Gastrocnemius medialis (tissue), 4 donors: ENCODE data around the gene ERAL1. TPM values are rescaled to one million over a fixed set of nuclear protein-coding genes. Genes with fewer than 3 reads are reported as not detected.

Experiments
- ATAC-seq, 2 donors: fragments of 150-250 bp; one replicate each; pipeline ENCODE4 v1.9.1; 2016
- DNase-seq, 2 donors: peaks; one replicate each; pipeline ENCODE4 v3.0.0-alpha.2; 2019
- H3K27ac ChIP-seq, 4 donors: fragments of 200-600 bp; sonication (generic); 1 replicate in 1 of 4; 2 replicates in 3 of 4; pipeline ENCODE4 v1.5.1; 2016 to 2018; ENCODE audit warnings: mild to moderate bottlenecking in 2 of 4, moderate library complexity in 1 of 4
- H3K27me3 ChIP-seq, 3 donors: fragments of 200-600 bp; sonication (generic) in 2 of 3; 1 replicate in 1 of 3; 2 replicates in 2 of 3; pipeline versions ENCODE4 v1.5.1 to v1.6.0; 2016 to 2019; ENCODE audit warnings: mild to moderate bottlenecking in 1 of 3, moderate library complexity in 1 of 3
- H3K36me3 ChIP-seq, 2 donors: fragments of 200-600 bp; sonication (generic) in 1 of 2; one replicate each; pipeline ENCODE4 v1.5.1; 2017 to 2018
- H3K4me1 ChIP-seq, 2 donors: fragments of 200-600 bp; sonication (generic) in 1 of 2; one replicate each; pipeline ENCODE4 v1.5.1; 2016 to 2017; ENCODE audit warnings: mild to moderate bottlenecking in 2 of 2
- H3K4me3 ChIP-seq, 4 donors: fragments of 200-600 bp; sonication (generic) in 3 of 4; 1 replicate in 1 of 4; 2 replicates in 3 of 4; pipeline ENCODE4 v1.5.1; 2016 to 2019; ENCODE audit warnings: mild to moderate bottlenecking in 2 of 4
- H3K9me3 ChIP-seq, 3 donors: fragments of 200-600 bp; sonication (generic) in 2 of 3; 1 replicate in 1 of 3; 2 replicates in 2 of 3; pipeline ENCODE4 v1.5.1; 2016 to 2019
- CTCF ChIP-seq, 5 experiments: fragments of 450-650 bp in 3 of 5; fragments of 200-600 bp in 2 of 5; sonication (generic) in 2 of 5; IDR thresholded peaks in 4 of 5; conservative IDR thresholded peaks in 1 of 5; 1 replicate in 4 of 5; 2 replicates in 1 of 5; pipeline ENCODE4 v1.5.1; 2016 to 2019; ENCODE audit warnings: antibody characterized with exemption in 5 of 5, mild to moderate bottlenecking in 3 of 5, moderate library complexity in 3 of 5
- POLR2A ChIP-seq, 2 donors: fragments of 450-650 bp; IDR thresholded peaks; one replicate each; pipeline ENCODE4 v1.6.1; 2017; ENCODE audit warnings: antibody characterized with exemption in 2 of 2, mild to moderate bottlenecking in 2 of 2, moderate library complexity in 2 of 2
- in situ Hi-C, 4 donors: fragments of 200-750 bp; cut with MboI; loops; one replicate each; pipeline versions ENCODE4 v1.15.0 to v1.8.0; 2017; ENCODE audit warnings: low sequenced_read_pairs in 4 of 4
- intact Hi-C: fragments of 100-400 bp; cut with DNase I; formaldehyde crosslinking; loops from one replicate; pipeline ENCODE4 v1.15.1; 2023; ENCODE audit warnings: low total_unique reads
- total RNA-seq, 4 donors: library from RNA; depleted of rRNA; stranded (reverse); fragments of >200 nt; gene quantifications; one replicate each; pipeline versions ENCODE4 v1.1.0 to v1.2.3, GENCODE V29; 2016

The ERAL1 gene
- total RNA-seq, 4 donors from 2014 or later = 35.1 to 69.2 (median 64.1) TPM

GRCh38 chr17:28858801-28859355 is 4.1 kb downstream of the ERAL1 start:
- Histone ChIP-seq H3K4me3 (no peak overlapping the region), H3K36me3 (peaks cover 0 to 50% of the 10 kb centered on the region in 2 donors), H3K27ac (no peak overlapping the region), H3K9me3 (no peaks in the 10 kb centered on the region), H3K4me1 (peaks cover 7 to 11% of the 10 kb centered on the region in 2 donors), H3K27me3 (no peaks in the 10 kb centered on the region)
- DNase-seq = no peak
- in situ Hi-C loops = loop anchor here (5.0 to 25.0 kb wide), 3 partner anchors 94 to 97 kb away; no protein-coding TSS in a partner anchor
- intact Hi-C loops = loop anchor here (5.0 kb wide), 1 partner anchor 38 kb away; the partner anchor contains the start of gene FLOT2
- no peak for ATAC-seq
- TF ChIP-seq POLR2A (IDR thresholded peaks at IDR 0.05) (no peak), CTCF (IDR thresholded peaks at IDR 0.05 in 4 of 5, conservative IDR thresholded peaks at IDR 0.05 in 1 of 5) (no peak)

GRCh38 chr17:28860363-28860808 is 5.6 kb downstream of the ERAL1 start:
- in situ Hi-C loops = loop anchor here in 1 of 4 donors (25.0 kb wide), 1 partner anchor 98 kb away; no protein-coding TSS in a partner anchor
- Histone ChIP-seq H3K4me1 (peaks cover 5% of the 10 kb centered on the region in 2 donors), H3K27ac (no peak overlapping the region), H3K4me3 (no peak overlapping the region), H3K36me3 (peaks cover 0 to 50% of the 10 kb centered on the region in 2 donors), H3K27me3 (no peaks in the 10 kb centered on the region), H3K9me3 (no peaks in the 10 kb centered on the region)
- DNase-seq (no peak), ATAC-seq (no peak)
- TF ChIP-seq POLR2A (IDR thresholded peaks at IDR 0.05) (no peak), CTCF (IDR thresholded peaks at IDR 0.05 in 4 of 5, conservative IDR thresholded peaks at IDR 0.05 in 1 of 5) (no peak)
- intact Hi-C loops = no loop called here

- Histone ChIP-seq H3K36me3 (peaks cover 0 to 48% of the 10 kb centered on the region in 2 donors), H3K4me3 (no peak overlapping the region), H3K9me3 (no peaks in the 10 kb centered on the region), H3K4me1 (no peaks in the 10 kb centered on the region), H3K27ac (no peak overlapping the region), H3K27me3 (no peaks in the 10 kb centered on the region)
- intact Hi-C loops (no loop called here), in situ Hi-C loops (loop anchor here in 1 of 4 donors (25.0 kb wide), 1 partner anchor 99 kb away; no protein-coding TSS in a partner anchor)
- DNase-seq = no peak
- ATAC-seq = no peak
- TF ChIP-seq CTCF (IDR thresholded peaks at IDR 0.05 in 4 of 5, conservative IDR thresholded peaks at IDR 0.05 in 1 of 5) = no peak
- no peak for TF ChIP-seq POLR2A (IDR thresholded peaks at IDR 0.05)
Observed at GRCh38 chr17:28861393-28862203, 6.8 kb downstream of the ERAL1 start.

- in situ Hi-C loops = loop anchor here in 1 of 4 donors (25.0 kb wide), 1 partner anchor 100 kb away; no protein-coding TSS in a partner anchor
- peaks cover 0 to 40% of the 10 kb centered on the region in 2 donors for H3K36me3 ChIP-seq
- intact Hi-C loops = no loop called here
Observed at GRCh38 chr17:28862561-28862960, 7.7 kb downstream of the ERAL1 start.

More at GRCh38 chr17:28862561-28862960, 7.7 kb downstream of the ERAL1 start:
- no peaks in the 10 kb centered on the region for H3K4me1 ChIP-seq
- no peak overlapping the region for H3K4me3 ChIP-seq
- no peak overlapping the region for H3K27ac ChIP-seq
- ATAC-seq (no peak), DNase-seq (no peak)
- H3K27me3 ChIP-seq = no peaks in the 10 kb centered on the region
- no peaks in the 10 kb centered on the region for H3K9me3 ChIP-seq
- no peak for TF ChIP-seq POLR2A (IDR thresholded peaks at IDR 0.05)
- no peak for TF ChIP-seq CTCF (IDR thresholded peaks at IDR 0.05 in 4 of 5, conservative IDR thresholded peaks at IDR 0.05 in 1 of 5)
